ENCODE measurements around the gene RHBDD3.

RHBDD3 gene

DNA sequence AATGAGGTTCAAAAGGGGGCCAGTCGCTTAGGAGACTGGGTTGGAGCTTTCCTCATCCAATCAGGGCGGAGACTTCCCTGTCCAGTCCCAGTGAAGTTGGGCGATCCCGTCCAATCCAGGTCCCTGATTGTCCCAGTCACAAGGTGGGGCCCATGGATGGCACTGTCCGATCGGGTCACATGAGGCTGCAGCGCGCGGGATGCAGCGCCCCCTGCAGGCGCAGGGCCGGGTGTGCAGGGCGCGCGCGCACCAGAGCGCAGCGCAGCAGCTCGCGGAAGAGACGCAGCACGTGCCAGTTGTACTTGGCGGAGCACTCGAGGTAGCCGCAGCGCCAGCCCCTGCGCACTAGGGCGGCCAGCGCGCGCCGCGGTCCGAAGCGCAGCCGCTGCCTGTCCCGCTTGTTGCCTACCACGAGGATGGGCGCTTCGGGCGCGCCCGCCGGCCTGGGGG, 45.4 kb upstream of the RHBDD3 start:
- DNase-seq (ENCODE audit: low read depth): no peak
- TF ChIP-seq, protein P1, sequence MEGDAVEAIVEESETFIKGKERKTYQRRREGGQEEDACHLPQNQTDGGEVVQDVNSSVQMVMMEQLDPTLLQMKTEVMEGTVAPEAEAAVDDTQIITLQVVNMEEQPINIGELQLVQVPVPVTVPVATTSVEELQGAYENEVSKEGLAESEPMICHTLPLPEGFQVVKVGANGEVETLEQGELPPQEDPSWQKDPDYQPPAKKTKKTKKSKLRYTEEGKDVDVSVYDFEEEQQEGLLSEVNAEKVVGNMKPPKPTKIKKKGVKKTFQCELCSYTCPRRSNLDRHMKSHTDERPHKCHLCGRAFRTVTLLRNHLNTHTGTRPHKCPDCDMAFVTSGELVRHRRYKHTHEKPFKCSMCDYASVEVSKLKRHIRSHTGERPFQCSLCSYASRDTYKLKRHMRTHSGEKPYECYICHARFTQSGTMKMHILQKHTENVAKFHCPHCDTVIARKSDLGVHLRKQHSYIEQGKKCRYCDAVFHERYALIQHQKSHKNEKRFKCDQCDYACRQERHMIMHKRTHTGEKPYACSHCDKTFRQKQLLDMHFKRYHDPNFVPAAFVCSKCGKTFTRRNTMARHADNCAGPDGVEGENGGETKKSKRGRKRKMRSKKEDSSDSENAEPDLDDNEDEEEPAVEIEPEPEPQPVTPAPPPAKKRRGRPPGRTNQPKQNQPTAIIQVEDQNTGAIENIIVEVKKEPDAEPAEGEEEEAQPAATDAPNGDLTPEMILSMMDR (IDR thresholded peaks at IDR 0.05; ENCODE audit: low read depth, low read length, missing control alignments): peak; percentile 63
- H3K4me3 ChIP-seq (ENCODE audit: low read depth, low read length): no peak overlapping the region

DNA sequence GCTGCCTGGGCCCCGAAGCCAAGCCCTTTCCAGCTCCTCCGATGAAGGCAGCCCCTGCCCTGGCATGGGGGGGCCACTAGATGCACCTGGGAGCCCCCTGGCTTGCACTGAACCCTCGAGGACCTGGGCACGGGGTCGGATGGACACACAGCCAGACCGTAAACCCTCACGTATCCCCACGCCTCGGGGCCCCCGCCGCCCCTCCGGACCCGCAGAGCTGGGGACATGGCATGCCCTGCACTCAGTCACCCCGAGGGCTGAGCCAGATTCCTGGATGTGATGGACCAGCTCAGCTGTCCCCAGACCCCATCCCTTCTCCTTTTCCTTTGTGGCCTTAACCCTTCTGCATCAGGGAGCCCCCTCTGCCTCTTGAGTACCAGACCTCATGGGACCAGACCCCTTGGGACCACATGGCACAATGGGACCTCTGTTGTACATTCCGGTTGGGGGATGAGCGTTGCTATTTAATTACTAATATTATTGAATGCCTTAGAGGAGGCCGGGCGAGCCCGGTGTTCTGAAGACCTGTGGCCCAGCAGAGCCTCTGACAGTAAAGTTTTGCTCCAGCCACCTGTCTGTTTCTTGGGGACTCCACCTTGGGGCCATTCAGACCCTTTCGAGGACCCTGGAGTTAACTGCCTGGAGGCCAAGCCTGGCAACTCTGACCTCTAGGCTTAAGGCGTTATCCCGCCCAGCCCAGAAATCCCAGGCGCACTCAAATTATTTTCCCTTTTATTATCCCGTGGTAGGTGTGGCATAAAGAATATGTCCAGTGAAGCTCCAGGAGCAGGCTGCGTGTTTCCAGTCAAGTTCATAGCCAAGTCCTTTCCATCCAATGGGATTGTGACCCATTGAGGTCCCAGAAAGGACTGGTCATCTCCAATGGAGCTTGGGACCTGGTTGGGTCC, 44.7 kb upstream of the RHBDD3 start:
- DNase-seq (ENCODE audit: low read depth): no peak
- TF ChIP-seq, protein P1 (IDR thresholded peaks at IDR 0.05; ENCODE audit: low read depth, low read length, missing control alignments): no peak

DNA sequence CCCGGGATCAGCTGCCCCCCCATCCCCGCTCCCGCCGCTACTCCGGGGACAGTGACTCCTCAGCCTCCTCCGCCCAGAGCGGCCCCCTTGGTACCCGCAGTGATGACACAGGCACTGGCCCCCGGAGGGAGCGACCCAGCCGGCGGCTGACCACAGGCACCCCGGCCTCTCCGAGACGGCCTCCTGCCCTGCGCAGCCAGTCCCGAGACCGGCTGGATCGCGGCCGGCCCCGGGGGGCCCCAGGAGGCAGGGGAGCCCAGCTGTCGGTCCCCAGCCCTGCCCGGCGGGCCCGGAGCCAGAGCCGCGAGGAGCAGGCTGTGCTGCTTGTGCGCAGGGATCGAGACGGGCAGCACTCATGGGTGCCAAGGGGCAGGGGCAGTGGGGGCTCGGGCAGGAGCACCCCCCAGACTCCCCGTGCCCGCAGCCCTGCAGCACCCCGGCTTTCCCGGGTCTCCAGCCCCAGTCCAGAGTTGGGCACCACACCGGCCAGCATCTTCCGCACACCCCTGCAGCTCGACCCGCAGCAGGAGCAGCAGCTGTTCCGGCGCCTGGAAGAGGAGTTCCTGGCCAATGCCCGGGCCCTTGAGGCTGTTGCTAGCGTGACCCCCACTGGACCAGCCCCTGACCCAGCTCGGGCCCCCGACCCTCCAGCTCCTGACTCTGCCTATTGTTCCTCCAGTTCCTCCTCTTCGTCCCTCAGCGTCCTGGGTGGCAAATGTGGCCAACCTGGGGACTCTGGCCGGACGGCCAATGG, 43.9 kb upstream of the RHBDD3 start:
- H3K4me3 ChIP-seq (ENCODE audit: low read depth, low read length): no peak overlapping the region
- TF ChIP-seq, protein P1 (IDR thresholded peaks at IDR 0.05; ENCODE audit: low read depth, low read length, missing control alignments): no peak
- DNase-seq (ENCODE audit: low read depth): no peak

More for the DNA sequence above, 44.7 kb upstream of the RHBDD3 start:
- H3K4me3 ChIP-seq (ENCODE audit: low read depth, low read length): no peak overlapping the region

DNA sequence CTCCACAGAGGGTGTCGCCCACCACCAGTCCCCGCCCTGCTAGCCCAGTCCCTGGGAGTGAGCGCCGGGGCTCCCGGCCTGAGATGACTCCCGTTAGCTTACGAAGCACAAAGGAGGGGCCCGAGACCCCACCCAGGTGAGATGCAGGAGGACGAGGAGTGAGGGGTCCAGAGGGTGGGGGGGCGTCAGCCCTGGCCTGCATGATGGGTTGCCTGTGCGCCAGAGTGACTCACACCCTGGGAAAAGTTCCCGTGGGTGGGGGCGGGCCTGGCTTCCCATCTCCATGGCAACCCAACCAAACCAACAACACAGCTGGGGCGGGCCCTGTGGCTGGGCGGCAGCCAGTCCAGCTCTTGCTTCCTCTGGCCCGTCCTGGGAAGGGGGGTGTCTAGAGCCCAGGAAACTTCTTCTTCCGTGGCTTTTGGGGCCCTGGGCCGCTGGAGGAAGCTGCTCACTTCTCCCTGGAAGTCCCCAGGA, 43.1 kb upstream of the RHBDD3 start:
- no peak for DNase-seq (ENCODE audit: low read depth)
- TF ChIP-seq, protein P1 (IDR thresholded peaks at IDR 0.05; ENCODE audit: low read depth, low read length, missing control alignments): no peak
- no peak overlapping the region for H3K4me3 ChIP-seq (ENCODE audit: low read depth, low read length)

DNA sequence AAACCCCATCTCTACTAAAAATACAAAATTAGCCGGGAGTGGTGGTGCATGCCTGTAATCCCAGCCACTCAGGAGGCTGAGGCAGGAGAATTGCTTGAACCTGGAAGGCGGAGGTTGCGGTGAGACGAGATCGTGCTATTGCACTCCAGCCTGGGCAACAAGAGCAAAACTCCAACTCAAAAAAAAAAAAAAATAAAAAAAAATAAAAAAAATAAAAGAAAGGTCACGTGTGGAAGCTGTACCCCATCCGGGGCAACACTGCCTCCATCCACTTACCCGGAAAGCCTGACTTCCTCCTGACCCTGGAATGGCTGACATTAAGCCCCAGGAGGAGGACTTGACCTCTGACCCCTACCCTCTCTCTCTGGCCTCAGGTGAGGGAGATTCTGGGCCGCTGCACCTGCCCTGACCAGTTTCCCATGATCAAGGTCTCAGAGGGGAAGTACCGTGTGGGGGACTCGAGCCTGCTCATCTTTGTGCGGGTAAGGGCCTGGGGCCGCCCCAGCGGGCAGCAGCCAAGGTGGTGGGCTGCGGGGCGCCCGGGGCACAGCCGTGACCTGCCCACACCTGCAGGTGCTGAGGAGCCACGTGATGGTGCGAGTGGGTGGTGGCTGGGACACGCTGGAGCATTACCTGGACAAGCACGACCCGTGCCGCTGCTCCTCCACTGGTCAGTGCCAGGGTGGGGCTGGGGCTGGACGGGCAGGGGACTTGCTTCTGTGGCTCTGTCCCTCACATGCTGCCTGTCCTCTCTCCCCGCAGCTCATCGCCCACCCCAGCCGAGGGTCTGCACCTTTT, 42.5 kb upstream of the RHBDD3 start:
- no peak for DNase-seq (ENCODE audit: low read depth)
- H3K4me3 ChIP-seq (ENCODE audit: low read depth, low read length): no peak overlapping the region

More for the DNA sequence above, 42.5 kb upstream of the RHBDD3 start:
- TF ChIP-seq, protein P1 (IDR thresholded peaks at IDR 0.05; ENCODE audit: low read depth, low read length, missing control alignments): no peak

Data from GM12864 (cell line).